Measurements from ENCODE around the gene TMED1.

Gene TMED1

GRCh38 chr19:10828981-10829821 is 6.8 kb downstream of the TMED1 start:
- Histone ChIP-seq H3K4me3 (replicated peaks; ENCODE audit: insufficient read depth, low read length) (no peak overlapping the region), H3K27ac (replicated peaks) (no peak overlapping the region), H3K27me3 (ENCODE audit: insufficient read depth, poor library complexity, severe bottlenecking) (no peaks in the 10 kb centered on the region)
- no peak for TF ChIP-seq GABPA (IDR thresholded peaks at IDR 0.05; ENCODE audit: low read depth)
- no peak for TF ChIP-seq POLR2AphosphoS5 (IDR thresholded peaks at IDR 0.05; ENCODE audit: low read depth)
- TF ChIP-seq SPI1 (IDR thresholded peaks at IDR 0.05; ENCODE audit: borderline replicate concordance, low read depth) = no peak
- TF ChIP-seq CTCF (IDR thresholded peaks at IDR 0.05; ENCODE audit: insufficient read depth, low read length) = no peak
- TF ChIP-seq REST (IDR thresholded peaks at IDR 0.05; ENCODE audit: insufficient replicate concordance, low read depth) = no peak
- DNase-seq (ENCODE audit: low read depth in 1 of 2, low spot score in 1 of 2) = no peak

GRCh38 chr19:10826846-10827245 is 9.2 kb downstream of the TMED1 start:
- no peak for TF ChIP-seq GABPA (IDR thresholded peaks at IDR 0.05; ENCODE audit: low read depth)
- no peak for TF ChIP-seq CTCF (IDR thresholded peaks at IDR 0.05; ENCODE audit: insufficient read depth, low read length)
- TF ChIP-seq POLR2AphosphoS5 (IDR thresholded peaks at IDR 0.05; ENCODE audit: low read depth) = no peak
- TF ChIP-seq REST (IDR thresholded peaks at IDR 0.05; ENCODE audit: insufficient replicate concordance, low read depth) = no peak
- no peak for TF ChIP-seq SPI1 (IDR thresholded peaks at IDR 0.05; ENCODE audit: borderline replicate concordance, low read depth)
- Histone ChIP-seq H3K27ac (replicated peaks) (no peak overlapping the region), H3K27me3 (ENCODE audit: insufficient read depth, poor library complexity, severe bottlenecking) (no peaks in the 10 kb centered on the region), H3K4me3 (replicated peaks; ENCODE audit: insufficient read depth, low read length) (no peak overlapping the region)
- no peak for DNase-seq (ENCODE audit: low read depth in 1 of 2, low spot score in 1 of 2)

- peak in 1 of 2 experiments; percentile 54 for DNase-seq (ENCODE audit: low read depth in 1 of 2, low spot score in 1 of 2)
- TF ChIP-seq GABPA (IDR thresholded peaks at IDR 0.05; ENCODE audit: low read depth) (no peak), CTCF (IDR thresholded peaks at IDR 0.05; ENCODE audit: insufficient read depth, low read length) (no peak), SPI1 (IDR thresholded peaks at IDR 0.05; ENCODE audit: borderline replicate concordance, low read depth) (no peak), REST (IDR thresholded peaks at IDR 0.05; ENCODE audit: insufficient replicate concordance, low read depth) (no peak), POLR2AphosphoS5 (IDR thresholded peaks at IDR 0.05; ENCODE audit: low read depth) (no peak)
- Histone ChIP-seq H3K4me3 (replicated peaks; ENCODE audit: insufficient read depth, low read length) (no peak overlapping the region), H3K27me3 (ENCODE audit: insufficient read depth, poor library complexity, severe bottlenecking) (no peaks in the 10 kb centered on the region), H3K27ac (replicated peaks) (0 out of 2 replicates have a peak overlapping the region, but pooled peaks have one; percentile 25)
Measured at GRCh38 chr19:10826231-10826630, 9.8 kb downstream of the TMED1 start.

Measured in HL-60 (cell line).